WI38 (cell line): ENCODE results near the gene AP1M2.

Experiments used
- H3K4me3 ChIP-seq: 2 replicates; pipeline ENCODE4 v1.5.1; 2011; ENCODE audit warnings: low read depth, mild to moderate bottlenecking, control low read depth, low read length
- CTCF ChIP-seq: IDR thresholded peaks from 2 replicates; pipeline ENCODE4 v1.5.1; 2012; ENCODE audit warnings: low read depth, mild to moderate bottlenecking, control low read depth, low read length

Gene AP1M2

GRCh38 chr19:10615429-10616023 is 28.4 kb upstream of the AP1M2 start:
- TF ChIP-seq CTCF = no peak
- no peak overlapping the region for H3K4me3 ChIP-seq

DNA sequence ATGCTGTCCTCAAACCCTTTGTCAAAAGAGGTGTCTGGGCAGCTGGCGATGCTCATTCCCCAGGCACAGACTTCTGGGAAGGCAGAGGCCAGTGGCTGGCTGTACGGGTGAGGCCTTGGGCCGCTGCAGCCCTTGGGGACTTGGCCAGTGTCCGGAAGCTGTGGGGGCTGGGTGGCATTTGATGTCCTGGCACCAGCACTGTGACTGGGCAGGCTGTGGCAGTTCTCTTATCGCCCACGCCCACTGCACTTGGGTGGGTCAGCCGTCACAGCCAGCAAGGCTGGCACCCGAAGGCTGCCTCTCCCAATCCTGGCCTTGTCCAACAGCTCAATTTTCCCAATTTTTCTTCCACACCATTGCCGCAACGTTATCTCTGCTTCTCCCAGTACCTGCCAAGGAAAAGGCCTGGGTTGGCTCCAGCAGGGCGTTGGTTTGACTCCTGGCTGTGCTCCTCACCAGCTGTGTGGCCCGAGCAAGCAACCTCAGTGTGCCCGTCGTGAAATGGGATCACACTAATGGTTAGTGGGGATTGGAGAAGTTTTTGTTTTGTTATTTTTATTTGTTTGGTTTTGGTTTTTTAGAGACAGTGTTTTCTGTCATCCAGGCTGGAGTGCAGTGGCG is 25.5 kb upstream of the AP1M2 start:
- H3K4me3 ChIP-seq = no peak overlapping the region
- no peak for TF ChIP-seq CTCF

DNA sequence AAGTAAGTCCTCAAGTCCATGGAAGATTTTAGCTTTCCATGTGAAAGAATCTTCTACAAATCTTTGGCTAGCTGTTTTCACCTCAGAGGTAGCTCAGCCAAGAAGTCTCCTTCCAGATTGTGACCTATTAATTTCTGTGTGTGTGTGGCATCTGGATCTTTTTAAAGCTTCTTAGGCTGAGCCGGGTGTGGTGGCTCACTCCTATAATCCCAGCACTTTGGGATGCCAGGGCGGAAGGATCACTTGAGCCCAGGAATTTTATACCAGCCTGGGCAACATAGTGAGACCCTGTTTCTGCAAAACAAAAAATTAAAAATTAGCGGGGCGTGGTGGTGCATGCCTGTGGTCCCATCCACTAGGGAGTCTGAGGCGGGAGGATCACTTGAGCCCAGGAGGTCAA is 24.8 kb upstream of the AP1M2 start:
- TF ChIP-seq CTCF = no peak
- H3K4me3 ChIP-seq = no peak overlapping the region

GRCh38 chr19:10604460-10604980 is 17.4 kb upstream of the AP1M2 start:
- TF ChIP-seq CTCF = no peak
- H3K4me3 ChIP-seq = no peak overlapping the region

DNA sequence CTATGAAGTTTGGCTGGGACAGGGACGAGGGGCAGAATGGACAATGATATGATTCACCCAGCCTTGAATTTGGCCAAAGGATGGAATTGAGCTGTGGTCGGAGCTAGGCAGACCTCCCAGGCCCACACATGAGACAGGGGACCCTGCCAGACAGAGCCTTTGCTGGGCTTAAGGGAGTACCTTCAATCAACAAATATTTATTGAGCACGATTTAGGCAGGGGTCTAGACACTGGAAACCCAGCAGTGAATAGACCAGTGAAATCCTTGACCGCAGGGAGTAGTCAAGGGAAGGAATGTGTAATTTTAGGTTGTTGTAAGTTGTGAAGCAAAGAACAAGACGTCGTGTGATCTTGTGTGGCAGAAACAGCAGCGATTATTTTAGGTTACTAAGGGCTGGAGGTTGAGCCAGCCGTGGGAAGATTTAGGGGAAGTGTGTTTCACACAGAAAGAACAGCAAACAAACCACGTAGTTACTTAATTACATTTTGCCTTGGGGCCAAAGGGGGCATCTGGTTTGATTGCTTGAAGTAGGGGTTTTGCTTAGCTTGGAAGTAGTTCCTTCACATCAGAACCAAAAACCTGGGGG is 16.9 kb upstream of the AP1M2 start:
- peak overlapping the region; percentile 95 for H3K4me3 ChIP-seq
- TF ChIP-seq CTCF = no peak

DNA sequence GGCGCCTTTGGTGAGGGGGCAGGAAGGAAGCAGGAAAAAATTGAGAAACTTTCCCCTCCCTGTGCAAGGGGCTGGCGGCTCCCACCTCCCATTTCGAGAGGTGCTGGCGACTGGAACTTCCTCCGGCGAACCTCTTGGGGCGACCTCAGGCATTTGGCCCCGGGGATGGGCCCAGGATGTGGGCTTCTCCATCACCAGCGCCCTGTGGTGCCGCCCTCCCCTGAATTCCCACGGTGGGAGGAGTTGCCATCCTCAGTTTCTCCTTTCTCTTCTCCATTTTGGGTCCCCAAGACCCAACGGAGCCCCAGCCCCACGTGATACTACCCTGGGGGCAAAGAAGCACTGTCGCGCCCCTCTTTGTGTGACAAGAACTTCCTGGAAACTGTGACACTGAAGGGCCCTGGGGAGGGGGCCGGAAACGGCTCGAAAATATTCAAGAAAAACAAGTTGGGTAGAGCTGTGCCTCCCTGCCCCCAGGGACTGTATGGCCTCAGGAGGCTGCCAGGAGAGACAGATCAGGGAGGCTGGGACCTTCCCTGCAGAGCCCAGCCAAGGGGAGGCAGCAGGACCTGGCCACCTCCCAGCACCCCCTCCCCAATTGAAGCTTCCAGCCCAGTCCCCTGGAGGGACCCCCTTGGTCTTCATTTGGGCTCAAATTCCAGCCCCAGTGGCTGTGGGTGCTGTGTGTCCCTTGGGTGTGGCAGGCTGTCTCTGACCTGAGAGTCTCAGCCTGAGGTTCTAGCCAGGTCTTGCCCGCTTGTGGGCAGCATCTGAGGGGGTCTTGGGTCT is 16.2 kb upstream of the AP1M2 start:
- no peak for TF ChIP-seq CTCF
- H3K4me3 ChIP-seq = peak overlapping the region; percentile 95
